DMS53 treated with DMSO at 0.1 percent for 48 hours (cell line): ENCODE measurements around the gene HNRNPLL.
A peak's percentile ranks its signal among the peaks of the same experiment; 100 is the strongest.
"Not testable (repeated sequence)": the region's sequence is repeated elsewhere in the genome, so short reads cannot be mapped to it uniquely, and the experiment has no call there.

Source experiments
- DNase-seq: peaks from one replicate; lab custom pipeline; 2025; ENCODE audit not compliant: unreplicated experiment; lab: John Stamatoyannopoulos, UW

HNRNPLL gene

GRCh38 chr2:38602732-38603401 lies at the start of gene HNRNPLL:
HNRNPLL (minus strand) TSS chr2:38602928; CDS start chr2:38602626, 302 bp downstream.
- DNase-seq: peak; percentile 75

GRCh38 chr2:38650717-38651116 lies 48.0 kb upstream of the HNRNPLL start:
- DNase-seq: no peak

GRCh38 chr2:38650012-38650411 lies 47.3 kb upstream of the HNRNPLL start:
- DNase-seq: no peak

- DNase-seq: no peak
These were observed 46.5 kb upstream of the HNRNPLL start for GRCh38 chr2:38649176-38649728.

- DNase-seq: peak; percentile 20
These were observed 45.5 kb upstream of the HNRNPLL start for GRCh38 chr2:38648107-38648761.

- not testable (repeated sequence) for DNase-seq
These were observed 41.2 kb upstream of the HNRNPLL start for GRCh38 chr2:38643683-38644511.

- no peak for DNase-seq
These were observed 40.4 kb upstream of the HNRNPLL start for GRCh38 chr2:38643021-38643671.

- DNase-seq: not testable (repeated sequence)
These were observed 39.8 kb upstream of the HNRNPLL start for GRCh38 chr2:38642373-38643017.

- DNase-seq: no peak
These were observed 33.3 kb upstream of the HNRNPLL start for GRCh38 chr2:38636069-38636468.

GRCh38 chr2:38635139-38635538 lies 32.4 kb upstream of the HNRNPLL start:
- DNase-seq: no peak

GRCh38 chr2:38634684-38635083 lies 32.0 kb upstream of the HNRNPLL start:
- no peak for DNase-seq

GRCh38 chr2:38633895-38634294 lies 31.2 kb upstream of the HNRNPLL start:
- DNase-seq: no peak

GRCh38 chr2:38632980-38633379 lies 30.3 kb upstream of the HNRNPLL start:
- DNase-seq: no peak

- no peak for DNase-seq
These were observed 29.2 kb upstream of the HNRNPLL start for GRCh38 chr2:38631976-38632375.

- DNase-seq: no peak
These were observed 27.0 kb upstream of the HNRNPLL start for GRCh38 chr2:38629684-38630083.

- no peak for DNase-seq
These were observed 24.7 kb upstream of the HNRNPLL start for GRCh38 chr2:38627391-38627790.

GRCh38 chr2:38626326-38627035 lies 23.8 kb upstream of the HNRNPLL start:
- DNase-seq: no peak

- no peak for DNase-seq
These were observed 19.5 kb upstream of the HNRNPLL start for GRCh38 chr2:38622210-38622609.

- no peak for DNase-seq
These were observed 18.3 kb upstream of the HNRNPLL start for GRCh38 chr2:38621018-38621417.
